ENCODE data around the gene UBXN7. TPM values are rescaled to one million over a fixed set of nuclear protein-coding genes. Genes with fewer than 3 reads are reported as not detected.
A peak's percentile ranks its signal among the peaks of the same experiment; 100 is the strongest.

UBXN7 gene
- total RNA-seq, 1 experiment from 2014 or later: 125 TPM

DNA sequence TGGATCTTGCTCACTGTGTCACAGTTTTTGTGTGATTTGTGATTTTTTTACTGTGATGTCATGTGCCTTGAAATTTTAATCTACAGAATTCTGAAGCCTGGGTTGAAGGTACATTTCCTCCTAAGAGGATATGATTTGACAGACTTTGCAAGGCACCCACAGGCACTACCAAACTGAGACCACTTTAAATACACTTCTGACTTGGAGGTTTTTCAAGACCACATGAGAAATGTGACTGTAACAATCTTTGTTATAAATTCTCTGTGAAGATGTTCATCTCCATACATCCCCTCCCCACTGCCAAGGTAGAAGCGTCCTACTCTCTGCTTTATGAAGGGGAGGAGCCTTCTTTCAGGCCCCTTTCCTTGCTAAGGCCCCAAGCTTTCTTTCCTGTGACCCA is 22.8 kb downstream of the UBXN7 start:
- BruUV-seq (replicated peaks): no TSS peak
- TF ChIP-seq, protein P1, sequence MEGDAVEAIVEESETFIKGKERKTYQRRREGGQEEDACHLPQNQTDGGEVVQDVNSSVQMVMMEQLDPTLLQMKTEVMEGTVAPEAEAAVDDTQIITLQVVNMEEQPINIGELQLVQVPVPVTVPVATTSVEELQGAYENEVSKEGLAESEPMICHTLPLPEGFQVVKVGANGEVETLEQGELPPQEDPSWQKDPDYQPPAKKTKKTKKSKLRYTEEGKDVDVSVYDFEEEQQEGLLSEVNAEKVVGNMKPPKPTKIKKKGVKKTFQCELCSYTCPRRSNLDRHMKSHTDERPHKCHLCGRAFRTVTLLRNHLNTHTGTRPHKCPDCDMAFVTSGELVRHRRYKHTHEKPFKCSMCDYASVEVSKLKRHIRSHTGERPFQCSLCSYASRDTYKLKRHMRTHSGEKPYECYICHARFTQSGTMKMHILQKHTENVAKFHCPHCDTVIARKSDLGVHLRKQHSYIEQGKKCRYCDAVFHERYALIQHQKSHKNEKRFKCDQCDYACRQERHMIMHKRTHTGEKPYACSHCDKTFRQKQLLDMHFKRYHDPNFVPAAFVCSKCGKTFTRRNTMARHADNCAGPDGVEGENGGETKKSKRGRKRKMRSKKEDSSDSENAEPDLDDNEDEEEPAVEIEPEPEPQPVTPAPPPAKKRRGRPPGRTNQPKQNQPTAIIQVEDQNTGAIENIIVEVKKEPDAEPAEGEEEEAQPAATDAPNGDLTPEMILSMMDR (conservative IDR thresholded peaks at IDR 0.05): no peak
- no peak for TF ChIP-seq EZH2 (IDR thresholded peaks at IDR 0.05; ENCODE audit: low read depth)
- peak overlapping the region; percentile 17; the same call in 1 of the 2 replicates for H3K27ac ChIP-seq
- ChIA-PET POLR2A (ENCODE audit: unreplicated experiment) (no interaction called here), CTCF (no interaction called here)
- H3K4me2 ChIP-seq: no peak overlapping the region
- no peaks in the 10 kb centered on the region for H3K27me3 ChIP-seq (ENCODE audit: insufficient read depth, low read depth)
- H3F3A ChIP-seq (ENCODE audit: insufficient read depth, low read depth): peaks cover 22% of the 10 kb centered on the region; the same call in 1 of the 2 replicates
- no peak overlapping the region for H3K4me3 ChIP-seq
- peaks cover 81% of the 10 kb centered on the region for H3K79me2 ChIP-seq (ENCODE audit: low read depth)
- H4K20me1 ChIP-seq (ENCODE audit: insufficient read depth): peaks cover 39% of the 10 kb centered on the region
- H3K4me1 ChIP-seq (replicated peaks; ENCODE audit: insufficient read depth): no peaks in the 10 kb centered on the region
- intact Hi-C loops (cut with micrococcal nuclease; ENCODE audit: unreplicated experiment): loop anchor here (5.0 kb wide), 1 partner anchor 42 kb away; no protein-coding TSS in a partner anchor
- no peaks in the 10 kb centered on the region for H3K9me3 ChIP-seq (ENCODE audit: insufficient read depth, low read depth)
- DNase-seq: no peak
- no peaks in the 10 kb centered on the region for H3K9me2 ChIP-seq (ENCODE audit: insufficient read depth)
- H2AFZ ChIP-seq: no peak overlapping the region
- peaks cover 19% of the 10 kb centered on the region; the same call in 1 of the 2 replicates for H3K36me3 ChIP-seq (ENCODE audit: low read depth)

DNA sequence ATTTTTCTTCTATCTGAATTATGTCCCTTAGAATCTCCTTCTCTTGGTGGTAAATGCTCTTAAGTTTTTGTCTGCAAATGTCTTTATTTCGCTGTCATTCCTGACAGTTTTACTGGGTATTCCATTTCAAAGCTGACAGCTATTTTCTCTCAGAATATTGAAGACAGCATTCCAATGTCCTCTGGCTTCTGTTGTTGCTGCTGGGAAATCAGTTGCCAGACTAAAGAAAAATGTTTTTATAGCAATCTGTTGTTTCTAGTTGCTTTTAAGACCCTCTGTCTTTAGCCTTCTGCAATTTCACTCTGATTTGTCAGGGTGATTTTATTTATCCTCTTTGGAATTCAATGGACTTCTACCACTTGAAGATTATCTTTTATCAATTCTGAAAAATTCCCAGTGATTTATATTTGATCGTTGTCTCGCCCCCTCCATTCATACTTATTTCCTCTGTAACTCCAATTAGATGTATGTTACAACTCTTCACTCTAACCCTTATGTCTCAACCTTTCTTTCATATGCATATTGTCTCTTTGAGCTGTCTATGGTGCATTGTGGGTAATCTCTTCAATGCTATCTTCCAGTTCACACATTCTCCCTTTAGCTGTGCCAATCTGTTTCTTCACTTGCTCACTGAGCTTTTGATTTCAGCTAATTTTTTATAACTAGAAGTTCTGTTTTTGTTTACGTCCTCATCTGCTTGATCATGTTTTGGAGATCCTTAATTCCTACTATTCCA is 23.5 kb downstream of the UBXN7 start:
- intact Hi-C loops (cut with micrococcal nuclease; ENCODE audit: unreplicated experiment): loop anchor here (5.0 kb wide), 1 partner anchor 41 kb away; no protein-coding TSS in a partner anchor
- no peak overlapping the region for H2AFZ ChIP-seq
- H3K36me3 ChIP-seq (ENCODE audit: low read depth): peaks cover 19% of the 10 kb centered on the region; the same call in 1 of the 2 replicates
- DNase-seq: no peak
- no peaks in the 10 kb centered on the region for H3K9me2 ChIP-seq (ENCODE audit: insufficient read depth)
- no peaks in the 10 kb centered on the region for H3K4me1 ChIP-seq (replicated peaks; ENCODE audit: insufficient read depth)
- H3K27me3 ChIP-seq (ENCODE audit: insufficient read depth, low read depth): no peaks in the 10 kb centered on the region
- peaks cover 76% of the 10 kb centered on the region for H3K79me2 ChIP-seq (ENCODE audit: low read depth)
- H3K9me3 ChIP-seq (ENCODE audit: insufficient read depth, low read depth): no peaks in the 10 kb centered on the region
- H3K27ac ChIP-seq: peak overlapping the region; percentile 17; the same call in 1 of the 2 replicates
- TF ChIP-seq EZH2 (IDR thresholded peaks at IDR 0.05; ENCODE audit: low read depth): no peak
- TF ChIP-seq, protein P1 (conservative IDR thresholded peaks at IDR 0.05): no peak
- BruUV-seq (replicated peaks): no TSS peak
- peaks cover 34% of the 10 kb centered on the region for H4K20me1 ChIP-seq (ENCODE audit: insufficient read depth)
- H3K4me2 ChIP-seq: no peak overlapping the region
- H3K4me3 ChIP-seq: no peak overlapping the region
- peaks cover 21% of the 10 kb centered on the region; the same call in 1 of the 2 replicates for H3F3A ChIP-seq (ENCODE audit: insufficient read depth, low read depth)
- ChIA-PET POLR2A (ENCODE audit: unreplicated experiment) (no interaction called here), CTCF (interaction anchor here (0.7 kb wide), 1 partner anchor 49 kb away, joined by 4 read pairs; no protein-coding TSS in a partner anchor)

DNA sequence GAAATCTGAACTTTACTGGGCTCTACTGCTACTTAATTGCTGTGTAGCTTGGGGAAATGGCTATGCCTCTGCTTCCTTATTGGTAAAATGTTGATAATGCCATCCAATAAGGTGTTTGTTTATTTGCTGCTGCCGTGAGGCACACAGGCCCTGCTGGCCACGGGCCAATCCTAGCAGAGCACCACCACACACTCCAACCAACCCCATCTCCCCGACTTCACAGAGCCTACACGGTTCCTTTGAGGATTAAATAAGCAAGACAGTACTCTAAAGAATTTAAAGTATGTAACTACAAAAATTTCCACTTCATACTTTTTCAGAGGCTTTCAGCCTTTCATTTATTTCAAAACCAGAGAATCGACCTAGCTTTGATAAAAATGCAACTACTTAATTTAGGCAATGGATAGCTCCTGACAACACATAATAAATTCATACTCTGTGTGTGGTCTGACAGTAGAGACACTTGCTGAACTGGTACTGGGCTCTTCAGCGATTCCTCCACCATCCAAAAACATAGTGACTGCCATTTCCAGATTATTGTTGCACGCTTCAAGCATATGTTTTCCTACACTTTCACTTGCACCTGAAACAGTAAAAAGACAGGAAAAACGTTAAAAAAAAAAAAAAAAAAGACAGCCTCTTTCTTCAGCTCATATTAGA is 25.3 kb downstream of the UBXN7 start:
- intact Hi-C loops (cut with micrococcal nuclease; ENCODE audit: unreplicated experiment): loop anchor here (5.0 kb wide), 1 partner anchor 40 kb away; no protein-coding TSS in a partner anchor
- no TSS peak for BruUV-seq (replicated peaks)
- Histone ChIP-seq H3K27me3 (ENCODE audit: insufficient read depth, low read depth) (no peaks in the 10 kb centered on the region), H4K20me1 (ENCODE audit: insufficient read depth) (peaks cover 29% of the 10 kb centered on the region), H3F3A (ENCODE audit: insufficient read depth, low read depth) (peaks cover 26% of the 10 kb centered on the region; the same call in 1 of the 2 replicates), H3K4me2 (no peak overlapping the region), H3K36me3 (ENCODE audit: low read depth) (peaks cover 23% of the 10 kb centered on the region; the same call in 1 of the 2 replicates), H3K79me2 (ENCODE audit: low read depth) (peaks cover 66% of the 10 kb centered on the region), H3K27ac (no peak overlapping the region), H2AFZ (no peak overlapping the region), H3K4me1 (replicated peaks; ENCODE audit: insufficient read depth) (no peaks in the 10 kb centered on the region), H3K9me2 (ENCODE audit: insufficient read depth) (no peaks in the 10 kb centered on the region), H3K9me3 (ENCODE audit: insufficient read depth, low read depth) (no peaks in the 10 kb centered on the region), H3K4me3 (no peak overlapping the region)
- DNase-seq: no peak
- CTCF ChIA-PET: no interaction called here
- POLR2A ChIA-PET (ENCODE audit: unreplicated experiment): interaction anchor here (0.6 kb wide), 1 partner anchor 254 kb away, joined by 12 read pairs; no protein-coding TSS in a partner anchor
- TF ChIP-seq, protein P1 (conservative IDR thresholded peaks at IDR 0.05): no peak
- TF ChIP-seq EZH2 (IDR thresholded peaks at IDR 0.05; ENCODE audit: low read depth): no peak
